K562 (cell line): ENCODE measurements around the gene EVC. TPM values are rescaled to one million over a fixed set of nuclear protein-coding genes. Genes with fewer than 3 reads are reported as not detected.

Experiments used
- ATAC-seq: fragments of 200-7000 bp; cut with Tn5 transposase; 3 replicates; pipeline ENCODE4 v1.9.1; 2020; ENCODE audit warnings: moderate library complexity
- BruUV-seq: library from RNA; stranded (reverse); fragments of 400-500 nt; replicated peaks from 2 replicates; lab custom pipeline; 2021; lab: Mats Ljungman, UMichigan
- CTCF ChIA-PET: fragments of 300-600 bp; formaldehyde crosslinking; extraction: SDS; loops from one replicate; lab custom pipeline; 2021; ENCODE audit warnings: low intra/inter-chr PET ratio; lab: Yijun Ruan, JAX
- POLR2A ChIA-PET: fragments of 300-600, 350-650 bp; sonication (Branson Sonifier 250); formaldehyde crosslinking; extraction: SDS; loops from one replicate; lab custom pipeline; 2021; ENCODE audit warnings: antibody characterized with exemption, inconsistent platforms; lab: Yijun Ruan, JAX
- DNase-seq, 4 experiments: peaks; one replicate each; pipeline versions ENCODE4 v3.0.0 to v3.0.0-alpha.2; 2011 to 2018; ENCODE audit warnings: low spot score in 3 of 4, mixed read lengths in 3 of 4; ENCODE audit errors: extremely low read depth in 1 of 4
- FAIRE-seq: peaks from 2 replicates; lab custom pipeline; 2011; peaks lifted over from hg19 to GRCh38; lab: Jason Lieb, UNC
- H2AFZ ChIP-seq: 2 replicates; pipeline ENCODE4 v1.6.0; 2011; ENCODE audit warnings: low read depth, low read length, control low read depth, inconsistent platforms
- H3K27ac ChIP-seq: fragments of 200-600 bp; 3 replicates; pipeline ENCODE4 v1.8.0; 2011; ENCODE audit warnings: low read depth, mild to moderate bottlenecking, control low read depth, inconsistent platforms, low read length, moderate library complexity, mixed read lengths; ENCODE audit errors: extremely low read depth
- H3K27me3 ChIP-seq, 2 experiments: fragments of 300-600 bp in 1 of 2; 2 replicates in 1 of 2; 3 replicates in 1 of 2; pipeline versions ENCODE4 v1.6.0 to v1.8.0; 2011; ENCODE audit warnings: inconsistent platforms in 2 of 2, low read length in 2 of 2, mild to moderate bottlenecking in 1 of 2, mixed read lengths in 1 of 2, moderate library complexity in 1 of 2; ENCODE audit not compliant: control insufficient read depth in 2 of 2, insufficient read depth in 2 of 2
- H3K36me3 ChIP-seq: fragments of 300-600 bp; 3 replicates; pipeline ENCODE4 v1.8.0; 2011; ENCODE audit warnings: mild to moderate bottlenecking, low read length, inconsistent platforms; ENCODE audit not compliant: control insufficient read depth, insufficient read depth
- H3K4me1 ChIP-seq, 2 experiments: fragments of 200-600 bp in 1 of 2; replicated peaks in 1 of 2; 2 replicates in 1 of 2; 3 replicates in 1 of 2; pipeline versions ENCODE4 v1.5.1 to v1.8.0; 2011; ENCODE audit warnings: inconsistent platforms in 2 of 2, low read length in 2 of 2, mild to moderate bottlenecking in 1 of 2, mixed read lengths in 1 of 2, moderate library complexity in 1 of 2; ENCODE audit not compliant: control insufficient read depth in 2 of 2, insufficient read depth in 2 of 2
- H3K4me2 ChIP-seq: 2 replicates; pipeline ENCODE4 v1.6.1; 2011; ENCODE audit warnings: low read length, control low read depth, inconsistent platforms, mixed read lengths; ENCODE audit not compliant: insufficient read depth
- H3K4me3 ChIP-seq: fragments of 200-600 bp; sonication (generic), shearing (Covaris generic); 2 replicates; pipeline ENCODE4 v1.5.1; 2016; ENCODE audit warnings: control low read depth, inconsistent platforms
- H3K79me2 ChIP-seq: fragments of 200-600 bp; 3 replicates; pipeline ENCODE4 v1.8.0; 2011; ENCODE audit warnings: low read length, inconsistent platforms; ENCODE audit not compliant: control insufficient read depth, insufficient read depth
- H3K9ac ChIP-seq, 2 experiments: 2 replicates each; pipeline versions ENCODE4 v1.6.0 to v1.6.1; 2011; ENCODE audit warnings: low read depth in 2 of 2, low read length in 2 of 2, control low read depth in 1 of 2, inconsistent platforms in 1 of 2, mild to moderate bottlenecking in 1 of 2, mixed read lengths in 1 of 2; ENCODE audit not compliant: insufficient read depth in 1 of 2
- H3K9me1 ChIP-seq: one replicate; pipeline ENCODE4 v1.6.0; 2011; ENCODE audit warnings: inconsistent platforms, mild to moderate bottlenecking, low read length, moderate library complexity; ENCODE audit not compliant: control insufficient read depth, insufficient read depth
- H3K9me3 ChIP-seq: replicated peaks from 2 replicates; pipeline ENCODE4 v1.5.1; 2011; ENCODE audit warnings: low read depth, low read length, inconsistent platforms; ENCODE audit not compliant: control insufficient read depth, insufficient read depth
- H4K20me1 ChIP-seq: replicated peaks from 2 replicates; pipeline ENCODE4 v1.6.1; 2011; ENCODE audit warnings: low read length, inconsistent platforms, mixed read lengths; ENCODE audit not compliant: control insufficient read depth, insufficient read depth
- ARHGAP35 ChIP-seq: fragments of 450-650 bp; IDR thresholded peaks from 2 replicates; pipeline ENCODE4 v1.6.1; 2018; ENCODE audit not compliant: partially characterized antibody
- CBX5 ChIP-seq: IDR thresholded peaks from 2 replicates; pipeline ENCODE4 v1.6.1; 2014; ENCODE audit warnings: low read depth, borderline replicate concordance
- CTBP1 ChIP-seq: fragments of 450-650 bp; IDR thresholded peaks from 2 replicates; pipeline ENCODE4 v1.6.1; 2016; ENCODE audit warnings: borderline replicate concordance
- E2F5 ChIP-seq: sonication (generic); formaldehyde crosslinking; IDR thresholded peaks from 2 replicates; pipeline ENCODE4 v1.8.0; 2022; ENCODE audit warnings: mild to moderate bottlenecking, missing genetic modification reagents
- MIER1 ChIP-seq: fragments of 450-650 bp; IDR thresholded peaks from 2 replicates; pipeline ENCODE4 v1.6.1; 2016; ENCODE audit warnings: antibody characterized with exemption, mild to moderate bottlenecking, low read depth
- NBN ChIP-seq: fragments of 450-650 bp; IDR thresholded peaks from 2 replicates; pipeline ENCODE4 v1.6.1; 2016; ENCODE audit warnings: low read depth, mild to moderate bottlenecking
- NCOR1 ChIP-seq: fragments of 450-650 bp; IDR thresholded peaks from 2 replicates; pipeline ENCODE4 v1.6.1; 2016; ENCODE audit warnings: mild to moderate bottlenecking, moderate library complexity
- PTTG1 ChIP-seq: fragments of 450-650 bp; IDR thresholded peaks from 2 replicates; pipeline ENCODE4 v1.6.1; 2016; ENCODE audit warnings: low read depth, mild to moderate bottlenecking, missing genetic modification characterization, missing compliant biosample characterization
- SPI1 ChIP-seq: IDR thresholded peaks from 2 replicates; pipeline ENCODE4 v1.6.1; 2011; ENCODE audit warnings: low read depth, low read length, control low read depth, borderline replicate concordance
- TBL1XR1 ChIP-seq, 2 experiments: IDR thresholded peaks; 2 replicates each; pipeline ENCODE4 v1.6.1; 2012; ENCODE audit warnings: improper control_type of control experiment in 2 of 2, low read length in 2 of 2, mild to moderate bottlenecking in 1 of 2
- TRIM28 ChIP-seq: fragments of 450-650 bp; IDR thresholded peaks from 2 replicates; pipeline ENCODE4 v1.6.1; 2017
- USF1 ChIP-seq: sonication (generic); formaldehyde crosslinking; IDR thresholded peaks from 2 replicates; pipeline ENCODE4 v1.9.0; 2022; ENCODE audit warnings: mild to moderate bottlenecking, missing genetic modification reagents
- XRCC5 ChIP-seq: fragments of 200-400 bp; formaldehyde crosslinking; IDR thresholded peaks from 2 replicates; pipeline ENCODE4 v1.6.1; 2017; ENCODE audit warnings: low read depth, mild to moderate bottlenecking, low read length
- ZNF124 ChIP-seq: sonication (generic); formaldehyde crosslinking; IDR thresholded peaks from 2 replicates; pipeline ENCODE4 v1.8.1; 2022; ENCODE audit warnings: missing genetic modification reagents
- ZNF324 ChIP-seq: fragments of 250-450 bp; sonication (Bioruptor Pico); IDR thresholded peaks from 2 replicates; pipeline ENCODE4 v1.4.0; 2020; ENCODE audit warnings: mild to moderate bottlenecking
- ZNF445 ChIP-seq: fragments of 250-450 bp; sonication (Bioruptor Pico); IDR thresholded peaks from 2 replicates; pipeline ENCODE4 v1.4.0; 2020; ENCODE audit warnings: low read depth, mild to moderate bottlenecking, moderate library complexity
- ZNF609 ChIP-seq: sonication (generic); formaldehyde crosslinking; IDR thresholded peaks from 2 replicates; pipeline ENCODE4 v1.8.1; 2023; ENCODE audit warnings: missing genetic modification reagents, mild to moderate bottlenecking, borderline replicate concordance
- WGBS: fragments of 100-300 bp; shearing (Covaris generic); methylation state at CpG from one replicate; pipeline ENCODE4 v1.1.6; 2016; ENCODE audit warnings: low coverage, mixed read lengths; ENCODE audit not compliant: insufficient coverage; ENCODE audit errors: missing lambda C conversion rate; 5-methylcytosine and 5-hydroxymethylcytosine counted together
- in situ Hi-C: fragments of 300-500 bp; cut with MboI; formaldehyde crosslinking; loops from 4 replicates; pipeline ENCODE4 v1.15.0; 2018; ENCODE audit warnings: inconsistent platforms, mixed read lengths
- intact Hi-C: fragments of 100-400 bp; cut with micrococcal nuclease; formaldehyde crosslinking; loops from 2 replicates; pipeline ENCODE4 v1.14.2; 2022
- polyA plus RNA-seq, 8 experiments: library from polyadenylated mRNA; depleted of rRNA in 4 of 8; stranded (reverse) in 5 of 8; unstranded in 3 of 8; fragments of >200 nt; fragmentation: Nextera tagmentation in 2 of 8; fragmentation: Illumina TruSeq in 1 of 8; extraction: Ambion mirVana in 2 of 8; extraction: Trizol in 1 of 8; gene quantifications; 2 replicates each; pipeline versions ENCODE4 v1.2.1 to v1.2.3, GENCODE V29; 2011 to 2014; ENCODE audit warnings: inconsistent platforms in 1 of 8, missing spikeins in 1 of 8
- total RNA-seq, 7 experiments: library from RNA; depleted of rRNA in 6 of 7; stranded (reverse); fragments of >200 nt in 6 of 7; fragmentation: Illumina TruSeq in 2 of 7; extraction: Trizol in 2 of 7; gene quantifications; 2 replicates each; pipeline versions ENCODE4 v1.2.1 to v1.2.3, GENCODE V29; 2011 to 2021; ENCODE audit warnings: low replicate concordance in 1 of 7

Gene EVC
- total and polyA plus RNA-seq, 9 of the 15 experiments (the other 6 are each of a cell fraction or from before 2014, with no cell fraction given), result 0.03 to 3.2 (median 1.1) TPM

- in situ Hi-C loops (no loop called here), intact Hi-C loops (no loop called here)
- Histone ChIP-seq H2AFZ (no peak overlapping the region), H3K27ac (no peak overlapping the region), H3K27me3 (peaks cover 2 to 18% of the 10 kb centered on the region in 2 experiments; a peak in 3 of 5 replicates), H4K20me1 (no peaks in the 10 kb centered on the region), H3K4me3 (no peak overlapping the region), H3K9ac (no peak overlapping the region), H3K9me1 (no peaks in the 10 kb centered on the region), H3K9me3 (no peaks in the 10 kb centered on the region), H3K79me2 (no peaks in the 10 kb centered on the region), H3K4me2 (no peak overlapping the region), H3K4me1 (peaks cover 0 to 19% of the 10 kb centered on the region in 2 experiments; a peak in 4 of 5 replicates), H3K36me3 (no peaks in the 10 kb centered on the region)
- no peak for FAIRE-seq
- ChIA-PET CTCF (no interaction called here), POLR2A (no interaction called here)
- no TSS peak for BruUV-seq
- no peak for ATAC-seq
- DNase-seq, result no peak
- 4% methylated on average over 3 of the region's 3 CpGs for WGBS
- no peak for TF ChIP-seq ZNF124 (CRISPR knock-in tag)
- TF ChIP-seq XRCC5, result no peak
- no peak for TF ChIP-seq CBX5
- TF ChIP-seq PTTG1 (tag), result no peak
- no peak for TF ChIP-seq MIER1
- no peak for TF ChIP-seq E2F5
- no peak for TF ChIP-seq NCOR1
- no peak for TF ChIP-seq ARHGAP35
- TF ChIP-seq TRIM28, result no peak
- TF ChIP-seq TBL1XR1 (IDR thresholded peaks at IDR 0.05; ENCODE audit: low read length in 2 of 2), result no peak
- no peak for TF ChIP-seq NBN
- no peak for TF ChIP-seq ZNF445 (CRISPR knock-in tag)
- TF ChIP-seq USF1, result no peak
- TF ChIP-seq ZNF609 (CRISPR knock-in tag), result no peak
- TF ChIP-seq CTBP1, result no peak
- no peak for TF ChIP-seq ZNF324 (CRISPR knock-in tag)
- no peak for TF ChIP-seq SPI1
These were observed 1.9 kb downstream of the EVC start for GRCh38 chr4:5712931-5713330.
